Neural progenitor cell (in vitro differentiated cells): Measurements from ENCODE around the gene HIPK2.

Experiments
- EZH2 ChIP-seq: fragments of 200-600 bp; sonication (generic); IDR thresholded peaks from 2 replicates; pipeline ENCODE4 v1.6.1; 2017; ENCODE audit warnings: antibody characterized with exemption, mild to moderate bottlenecking, moderate library complexity
- EZH2phosphoT487 ChIP-seq: fragments of 200-600 bp; sonication (generic); IDR thresholded peaks from 2 replicates; pipeline ENCODE4 v1.6.1; 2017; ENCODE audit warnings: antibody characterized with exemption
- TF ChIP-seq, protein P1 (sequence below): fragments of 200-600 bp; sonication (generic); IDR thresholded peaks from 2 replicates; pipeline ENCODE4 v1.5.1; 2017; ENCODE audit warnings: antibody characterized with exemption, mild to moderate bottlenecking

DNA sequence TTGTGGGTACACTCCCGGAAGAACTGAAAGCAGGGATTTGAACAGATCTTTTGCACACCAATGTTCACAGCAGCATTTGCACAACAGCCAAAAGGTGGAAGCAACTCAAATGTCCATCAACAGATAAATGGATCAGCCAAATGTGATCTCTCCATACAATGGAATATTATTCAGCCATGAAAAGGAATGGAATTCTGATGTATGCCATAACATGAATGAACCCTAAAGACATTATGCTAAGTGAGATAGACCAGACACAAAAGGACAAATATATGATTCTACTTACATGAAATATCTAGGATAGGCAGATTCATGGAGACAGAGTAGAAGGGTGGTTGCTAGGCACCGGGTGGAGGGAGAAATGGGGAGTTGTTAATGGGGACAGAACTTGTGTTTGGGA lies 217.6 kb downstream of the HIPK2 start:
- TF ChIP-seq, protein P1, sequence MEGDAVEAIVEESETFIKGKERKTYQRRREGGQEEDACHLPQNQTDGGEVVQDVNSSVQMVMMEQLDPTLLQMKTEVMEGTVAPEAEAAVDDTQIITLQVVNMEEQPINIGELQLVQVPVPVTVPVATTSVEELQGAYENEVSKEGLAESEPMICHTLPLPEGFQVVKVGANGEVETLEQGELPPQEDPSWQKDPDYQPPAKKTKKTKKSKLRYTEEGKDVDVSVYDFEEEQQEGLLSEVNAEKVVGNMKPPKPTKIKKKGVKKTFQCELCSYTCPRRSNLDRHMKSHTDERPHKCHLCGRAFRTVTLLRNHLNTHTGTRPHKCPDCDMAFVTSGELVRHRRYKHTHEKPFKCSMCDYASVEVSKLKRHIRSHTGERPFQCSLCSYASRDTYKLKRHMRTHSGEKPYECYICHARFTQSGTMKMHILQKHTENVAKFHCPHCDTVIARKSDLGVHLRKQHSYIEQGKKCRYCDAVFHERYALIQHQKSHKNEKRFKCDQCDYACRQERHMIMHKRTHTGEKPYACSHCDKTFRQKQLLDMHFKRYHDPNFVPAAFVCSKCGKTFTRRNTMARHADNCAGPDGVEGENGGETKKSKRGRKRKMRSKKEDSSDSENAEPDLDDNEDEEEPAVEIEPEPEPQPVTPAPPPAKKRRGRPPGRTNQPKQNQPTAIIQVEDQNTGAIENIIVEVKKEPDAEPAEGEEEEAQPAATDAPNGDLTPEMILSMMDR: no peak
- no peak for TF ChIP-seq EZH2
- TF ChIP-seq EZH2phosphoT487: no peak
